HepG2 (cell line): ENCODE results near the gene MSGN1. TPM values are rescaled to one million over a fixed set of nuclear protein-coding genes. Genes with fewer than 3 reads are reported as not detected.

Source experiments
- ATAC-seq: fragments of 200-7000 bp; cut with Tn5 transposase; 3 replicates; pipeline ENCODE4 v1.9.1; 2020; ENCODE audit warnings: mild to moderate bottlenecking, moderate library complexity
- BruUV-seq: library from RNA; stranded (reverse); fragments of 400-500 nt; replicated peaks from 2 replicates; lab custom pipeline; 2021; lab: Mats Ljungman, UMichigan
- CTCF ChIA-PET: fragments of 300-600 bp; formaldehyde crosslinking; extraction: SDS; loops from one replicate; lab custom pipeline; 2021; ENCODE audit warnings: low total read pairs, inconsistent platforms, low intra/inter-chr PET ratio; lab: Yijun Ruan, JAX
- POLR2A ChIA-PET: fragments of 350-600 bp; sonication (Branson Sonifier 250); formaldehyde crosslinking; loops from one replicate; lab custom pipeline; 2020; ENCODE audit warnings: antibody characterized with exemption, inconsistent platforms; lab: Yijun Ruan, JAX
- DNase-seq: peaks from one replicate; pipeline ENCODE4 v3.0.0-alpha.2; 2015; ENCODE audit warnings: low spot score
- FAIRE-seq: peaks from 3 replicates; lab custom pipeline; 2011; peaks lifted over from hg19 to GRCh38; lab: Jason Lieb, UNC
- H2AFZ ChIP-seq: one replicate; pipeline ENCODE4 v1.6.1; 2011; ENCODE audit warnings: low read length, inconsistent platforms
- H3K27ac ChIP-seq: fragments of 300-600 bp; 3 replicates; pipeline ENCODE4 v1.8.0; 2011; ENCODE audit warnings: mixed run types, mild to moderate bottlenecking, mixed read lengths, low read length, inconsistent platforms; ENCODE audit not compliant: insufficient read depth; ENCODE audit errors: extremely low read length
- H3K27me3 ChIP-seq, 2 experiments: fragments of 200-600 bp in 1 of 2; 2 replicates in 1 of 2; 3 replicates in 1 of 2; pipeline versions ENCODE4 v1.6.0 to v1.8.0; 2011; ENCODE audit warnings: low read length in 2 of 2, mild to moderate bottlenecking in 2 of 2, moderate library complexity in 2 of 2, inconsistent platforms in 1 of 2; ENCODE audit not compliant: insufficient read depth in 2 of 2, control insufficient read depth in 1 of 2
- H3K36me3 ChIP-seq, 2 experiments: fragments of 200-600 bp in 1 of 2; replicated peaks in 1 of 2; 2 replicates in 1 of 2; 3 replicates in 1 of 2; pipeline versions ENCODE4 v1.5.1 to v1.8.0; 2011; ENCODE audit warnings: low read length in 2 of 2, inconsistent platforms in 1 of 2; ENCODE audit not compliant: insufficient read depth in 2 of 2, control insufficient read depth in 1 of 2
- H3K4me1 ChIP-seq: 2 replicates; pipeline ENCODE4 v1.5.1; 2012; ENCODE audit warnings: low read length, inconsistent platforms; ENCODE audit not compliant: insufficient read depth
- H3K4me2 ChIP-seq: 2 replicates; pipeline ENCODE4 v1.6.0; 2011; ENCODE audit warnings: low read depth, low read length, inconsistent platforms
- H3K4me3 ChIP-seq, 3 experiments: fragments of 200-600 bp in 1 of 3; sonication (generic), shearing (Covaris generic) in 1 of 3; replicated peaks in 1 of 3; 2 replicates each; pipeline ENCODE4 v1.5.1; 2011 to 2016; ENCODE audit warnings: low read length in 3 of 3, inconsistent platforms in 2 of 3, low read depth in 2 of 3, mild to moderate bottlenecking in 2 of 3, control low read depth in 1 of 3, mixed read lengths in 1 of 3; ENCODE audit not compliant: insufficient read depth in 1 of 3
- H3K79me2 ChIP-seq: one replicate; pipeline ENCODE4 v1.6.1; 2011; ENCODE audit warnings: low read length, inconsistent platforms; ENCODE audit not compliant: insufficient read depth
- H3K9ac ChIP-seq: 2 replicates; pipeline ENCODE4 v1.6.0; 2011; ENCODE audit warnings: mild to moderate bottlenecking, low read depth, low read length, inconsistent platforms; ENCODE audit not compliant: insufficient read depth
- H3K9me3 ChIP-seq: 2 replicates; pipeline ENCODE4 v1.5.1; 2012; ENCODE audit warnings: mild to moderate bottlenecking, low read length
- H4K20me1 ChIP-seq: 2 replicates; pipeline ENCODE4 v1.6.0; 2011; ENCODE audit warnings: inconsistent platforms, mild to moderate bottlenecking, low read length, moderate library complexity; ENCODE audit not compliant: insufficient read depth
- HHEX ChIP-seq: IDR thresholded peaks from 2 replicates; pipeline ENCODE4 v1.6.1; 2016; ENCODE audit warnings: control low read depth
- JARID2 ChIP-seq: sonication (generic); formaldehyde crosslinking; IDR thresholded peaks from 2 replicates; pipeline ENCODE4 v1.8.1; 2023; ENCODE audit warnings: missing genetic modification reagents, inconsistent platforms; ENCODE audit not compliant: insufficient replicate concordance
- TIGD3 ChIP-seq: sonication (generic); formaldehyde crosslinking; IDR thresholded peaks from 2 replicates; pipeline ENCODE4 v1.5.1; 2020; ENCODE audit warnings: mild to moderate bottlenecking, missing genetic modification reagents, borderline replicate concordance
- TSC22D2 ChIP-seq: sonication (generic); formaldehyde crosslinking; IDR thresholded peaks from 2 replicates; pipeline ENCODE4 v1.5.1; 2020; ENCODE audit warnings: missing genetic modification reagents, mild to moderate bottlenecking, borderline replicate concordance
- ZNF326 ChIP-seq: sonication (generic); formaldehyde crosslinking; IDR thresholded peaks from 2 replicates; pipeline ENCODE4 v1.4.0; 2020; ENCODE audit warnings: missing genetic modification reagents, borderline replicate concordance
- ZNF773 ChIP-seq: sonication (generic); formaldehyde crosslinking; IDR thresholded peaks from 2 replicates; pipeline ENCODE4 v1.4.0; 2020; ENCODE audit warnings: missing genetic modification reagents, borderline replicate concordance
- ZNF781 ChIP-seq: sonication (generic); formaldehyde crosslinking; IDR thresholded peaks from 2 replicates; pipeline ENCODE4 v1.5.1; 2020; ENCODE audit warnings: borderline replicate concordance, mild to moderate bottlenecking, missing genetic modification reagents; ENCODE audit errors: not compliant biosample characterization
- WGBS: methylation state at CpG from one replicate; pipeline ENCODE4 v1.1.6; 2017; ENCODE audit warnings: low lambda C conversion rate; 5-methylcytosine and 5-hydroxymethylcytosine counted together
- in situ Hi-C: cut with HindIII; loops from 2 replicates; pipeline ENCODE4 v1.10.0; 2017; ENCODE audit warnings: low pct_unique_long_range_greater_than_20kb; ENCODE audit not compliant: extremely low pct_ligation_motif_present
- intact Hi-C: fragments of 100-400 bp; cut with micrococcal nuclease; formaldehyde crosslinking; loops from one replicate; pipeline ENCODE4 v1.10.0; 2022; ENCODE audit not compliant: unreplicated experiment
- polyA plus RNA-seq, 8 experiments: library from polyadenylated mRNA; depleted of rRNA in 3 of 8; stranded (reverse) in 7 of 8; unstranded in 1 of 8; fragments of >200 nt; fragmentation: Illumina TruSeq in 4 of 8; extraction: Trizol in 4 of 8; gene quantifications; 2 replicates each; pipeline versions ENCODE4 v1.2.1 to v1.2.3, GENCODE V29; 2011 to 2016; ENCODE audit warnings: low read depth in 4 of 8, missing spikeins in 1 of 8, mixed read lengths in 1 of 8; ENCODE audit not compliant: insufficient read depth in 1 of 8
- total RNA-seq, 5 experiments: library from RNA; depleted of rRNA; stranded (reverse); fragments of >200 nt; fragmentation: Illumina TruSeq; extraction: Trizol; gene quantifications; 2 replicates each; pipeline ENCODE4 v1.2.3, GENCODE V29; 2016; ENCODE audit warnings: low read depth in 1 of 5

MSGN1 gene
- total and polyA plus RNA-seq, 2 of the 13 experiments (the other 11 are each of a cell fraction or from before 2014, with no cell fraction given) = not detected

GRCh38 chr2:17793296-17793695 lies 23.0 kb upstream of the MSGN1 start:
- DNase-seq (no peak), FAIRE-seq (no peak)
- WGBS = 16% methylated on average over 4 of the region's 4 CpGs
- no peak overlapping the region for H2AFZ ChIP-seq
- CTCF ChIA-PET = no interaction called here
- no peak overlapping the region for H3K9ac ChIP-seq
- no peak overlapping the region for H3K27ac ChIP-seq
- no peaks in the 10 kb centered on the region for H4K20me1 ChIP-seq
- H3K4me1 ChIP-seq = no peaks in the 10 kb centered on the region
- no peaks in the 10 kb centered on the region for H3K9me3 ChIP-seq
- no peaks in the 10 kb centered on the region for H3K36me3 ChIP-seq
- intact Hi-C loops = no loop called here
- no TSS peak for BruUV-seq
- no peak overlapping the region for H3K4me2 ChIP-seq
- TF ChIP-seq ZNF773 (CRISPR knock-in tag) (no peak), HHEX (CRISPR knock-in tag) (no peak), ZNF781 (CRISPR knock-in tag) (no peak)
- TF ChIP-seq, all 625 proteins: peak for 0
- in situ Hi-C loops = no loop called here
- Histone ChIP-seq H3K27me3 (peaks cover 2 to 6% of the 10 kb centered on the region in 2 experiments; a peak in 4 of 5 replicates), H3K4me3 (no peak overlapping the region), H3K79me2 (no peaks in the 10 kb centered on the region)
- ATAC-seq = no peak
- POLR2A ChIA-PET = no interaction called here

GRCh38 chr2:17793803-17794354 lies 22.4 kb upstream of the MSGN1 start:
- H3K36me3 ChIP-seq = no peaks in the 10 kb centered on the region
- intact Hi-C loops (no loop called here), in situ Hi-C loops (no loop called here)
- H4K20me1 ChIP-seq = no peaks in the 10 kb centered on the region
- FAIRE-seq (no peak), ATAC-seq (no peak), DNase-seq (no peak)
- BruUV-seq = no TSS peak
- TF ChIP-seq ZNF326 (CRISPR knock-in tag) = no peak
- TF ChIP-seq TIGD3 (CRISPR knock-in tag) = no peak
- TF ChIP-seq TSC22D2 (CRISPR knock-in tag) = no peak
- no peak for TF ChIP-seq JARID2
- peaks cover 2 to 6% of the 10 kb centered on the region in 2 experiments; a peak in 4 of 5 replicates for H3K27me3 ChIP-seq
- H3K79me2 ChIP-seq = no peaks in the 10 kb centered on the region
- ChIA-PET CTCF (no interaction called here), POLR2A (no interaction called here)
- H2AFZ ChIP-seq = no peak overlapping the region
- H3K4me3 ChIP-seq = no peak overlapping the region
- H3K9me3 ChIP-seq = no peaks in the 10 kb centered on the region
- no peaks in the 10 kb centered on the region for H3K4me1 ChIP-seq
- H3K27ac ChIP-seq = no peak overlapping the region
- WGBS = 75% methylated on average over 6 of the region's 6 CpGs
- H3K9ac ChIP-seq = no peak overlapping the region
- H3K4me2 ChIP-seq = no peak overlapping the region
